NCI-H2196 (cell line): ENCODE results near the gene SASH1.
A peak's percentile ranks its signal among the peaks of the same experiment; 100 is the strongest.

Source experiments
- DNase-seq: peaks from one replicate; lab custom pipeline; 2025; ENCODE audit not compliant: unreplicated experiment; lab: John Stamatoyannopoulos, UW

SASH1 gene

GRCh38 chr6:148455674-148456558, 113.3 kb downstream of the SASH1 start:
- DNase-seq, result no peak

GRCh38 chr6:148457137-148457842, 114.7 kb downstream of the SASH1 start:
- DNase-seq, result no peak

- DNase-seq, result no peak
Measured at GRCh38 chr6:148457843-148458159, 115.2 kb downstream of the SASH1 start.

- no peak for DNase-seq
Measured at GRCh38 chr6:148459238-148459637, 116.6 kb downstream of the SASH1 start.

GRCh38 chr6:148460876-148461646, 118.4 kb downstream of the SASH1 start:
- DNase-seq, result no peak

GRCh38 chr6:148461986-148462577, 119.4 kb downstream of the SASH1 start:
- no peak for DNase-seq

- no peak for DNase-seq
Measured at GRCh38 chr6:148463671-148464070, 121.0 kb downstream of the SASH1 start.

- DNase-seq, result peak; percentile 48
Measured at GRCh38 chr6:148464319-148465010, 121.8 kb downstream of the SASH1 start.

- DNase-seq, result no peak
Measured at GRCh38 chr6:148465011-148465335, 122.3 kb downstream of the SASH1 start.

- DNase-seq, result no peak
Measured at GRCh38 chr6:148465670-148466069, 123.0 kb downstream of the SASH1 start.

GRCh38 chr6:148466158-148466557, 123.5 kb downstream of the SASH1 start:
- DNase-seq, result no peak

GRCh38 chr6:148467926-148468325, 125.3 kb downstream of the SASH1 start:
- DNase-seq, result no peak

GRCh38 chr6:148470156-148470555, 127.5 kb downstream of the SASH1 start:
- no peak for DNase-seq

- no peak for DNase-seq
Measured at GRCh38 chr6:148470606-148471465, 128.2 kb downstream of the SASH1 start.

GRCh38 chr6:148471624-148472159, 129.1 kb downstream of the SASH1 start:
- no peak for DNase-seq

- DNase-seq, result no peak
Measured at GRCh38 chr6:148472171-148473105, 129.8 kb downstream of the SASH1 start.

GRCh38 chr6:148479497-148479896, 136.9 kb downstream of the SASH1 start:
- no peak for DNase-seq

- DNase-seq, result no peak
Measured at GRCh38 chr6:148487461-148487860, 144.8 kb downstream of the SASH1 start.
